Measurements from ENCODE around the gene SLC15A1.

The SLC15A1 gene

GRCh38 chr13:98746968-98747367 is 5.5 kb downstream of the SLC15A1 start:
- FAIRE-seq, result no peak

- no peak for FAIRE-seq
These were observed 9.1 kb downstream of the SLC15A1 start for GRCh38 chr13:98743377-98743776.

GRCh38 chr13:98742961-98743360 is 9.5 kb downstream of the SLC15A1 start:
- no peak for FAIRE-seq

- FAIRE-seq, result no peak
These were observed 10.6 kb downstream of the SLC15A1 start for GRCh38 chr13:98741741-98742435.

GRCh38 chr13:98740131-98740530 is 12.3 kb downstream of the SLC15A1 start:
- no peak for FAIRE-seq

- FAIRE-seq, result no peak
These were observed 13.5 kb downstream of the SLC15A1 start for GRCh38 chr13:98738993-98739392.

- no peak for FAIRE-seq
These were observed 14.3 kb downstream of the SLC15A1 start for GRCh38 chr13:98738213-98738612.

GRCh38 chr13:98731925-98732324 is 20.5 kb downstream of the SLC15A1 start:
- no peak for FAIRE-seq

GRCh38 chr13:98731038-98731437 is 21.4 kb downstream of the SLC15A1 start:
- FAIRE-seq, result no peak

- FAIRE-seq, result no peak
These were observed 22.0 kb downstream of the SLC15A1 start for GRCh38 chr13:98730441-98730840.

GRCh38 chr13:98729658-98730057 is 22.8 kb downstream of the SLC15A1 start:
- FAIRE-seq, result no peak

- FAIRE-seq, result no peak
These were observed 29.5 kb downstream of the SLC15A1 start for GRCh38 chr13:98722958-98723357.

GRCh38 chr13:98721825-98722510 is 30.5 kb downstream of the SLC15A1 start:
- no peak for FAIRE-seq

GRCh38 chr13:98719527-98720250 is 32.8 kb downstream of the SLC15A1 start:
- FAIRE-seq, result no peak

- no peak for FAIRE-seq
These were observed 34.6 kb downstream of the SLC15A1 start for GRCh38 chr13:98717891-98718290.

GRCh38 chr13:98717256-98717655 is 35.2 kb downstream of the SLC15A1 start:
- no peak for FAIRE-seq

GRCh38 chr13:98710521-98710920 is 42.0 kb downstream of the SLC15A1 start:
- no peak for FAIRE-seq

- FAIRE-seq, result no peak
These were observed 45.0 kb downstream of the SLC15A1 start for GRCh38 chr13:98707281-98707999.

- no peak for FAIRE-seq
These were observed 45.9 kb downstream of the SLC15A1 start for GRCh38 chr13:98706446-98707110.

- FAIRE-seq, result no peak
These were observed 54.7 kb downstream of the SLC15A1 start for GRCh38 chr13:98697791-98698190.

- FAIRE-seq, result no peak
These were observed 58.7 kb downstream of the SLC15A1 start for GRCh38 chr13:98693756-98694155.

GRCh38 chr13:98691360-98691759 is 61.1 kb downstream of the SLC15A1 start:
- FAIRE-seq, result no peak
